ENCODE measurements around the gene TPCN2. TPM values are rescaled to one million over a fixed set of nuclear protein-coding genes. Genes with fewer than 3 reads are reported as not detected.

Gene TPCN2
- total RNA-seq, 1 experiment from 2014 or later: 20.6 TPM

DNA sequence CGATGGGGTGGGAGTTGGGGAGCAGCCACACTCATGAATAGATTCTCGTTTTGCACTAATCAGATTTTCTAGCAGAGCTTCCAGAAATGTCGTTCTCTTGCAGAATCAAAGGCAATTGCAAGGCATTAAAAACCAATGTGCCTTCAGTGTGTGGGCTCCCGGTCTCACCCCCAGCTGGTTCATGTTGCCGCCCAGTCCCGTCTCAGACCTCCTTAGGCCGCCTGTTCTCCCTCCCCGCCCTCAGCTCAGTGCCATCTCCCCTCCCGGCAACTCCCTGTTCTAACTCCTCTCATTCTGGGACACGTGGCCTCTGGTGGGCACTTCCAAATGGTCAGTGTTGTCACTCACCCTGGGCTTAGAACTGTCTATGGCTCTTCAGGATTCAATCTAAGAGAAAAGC lies 64.5 kb downstream of the TPCN2 start:
- in situ Hi-C loops (cut with HindIII; ENCODE audit: low pct_unique_long_range_greater_than_20kb, low sequenced_read_pairs): no loop called here
- Histone ChIP-seq H3K9me3 (ENCODE audit: control insufficient read depth, insufficient read depth, low read depth, low read length) (no peaks in the 10 kb centered on the region), H3K4me1 (ENCODE audit: control insufficient read depth, insufficient read depth, low read length) (peaks cover 21% of the 10 kb centered on the region), H3K4me3 (ENCODE audit: low read depth in 2 of 2, low read length in 2 of 2) (no peak overlapping the region), H3K27me3 (ENCODE audit: control insufficient read depth, insufficient read depth, low read length) (no peaks in the 10 kb centered on the region), H3K27ac (ENCODE audit: low read length) (peak overlapping the region; percentile 75; the same call in 1 of the 2 replicates), H3K36me3 (ENCODE audit: control insufficient read depth, insufficient read depth, low read length) (no peaks in the 10 kb centered on the region)
- DNase-seq (ENCODE audit: low read depth, low spot score) (no peak), ATAC-seq (no peak)
- BruUV-seq (replicated peaks): no TSS peak
- intact Hi-C loops (cut with micrococcal nuclease; ENCODE audit: unreplicated experiment): loop anchor here (10.0 kb wide), 1 partner anchor 262 kb away; no protein-coding TSS in a partner anchor
- ChIA-PET CTCF (no interaction called here), POLR2A (no interaction called here)
- TF ChIP-seq SIN3A (IDR thresholded peaks at IDR 0.05; ENCODE audit: borderline replicate concordance, insufficient read depth, low read depth, low read length) (no peak), POLR2AphosphoS5 (IDR thresholded peaks at IDR 0.05; ENCODE audit: low read depth, low read length) (no peak), TCF7L2 (IDR thresholded peaks at IDR 0.05; ENCODE audit: low read depth, low read length) (no peak)
- TF ChIP-seq, protein P1, sequence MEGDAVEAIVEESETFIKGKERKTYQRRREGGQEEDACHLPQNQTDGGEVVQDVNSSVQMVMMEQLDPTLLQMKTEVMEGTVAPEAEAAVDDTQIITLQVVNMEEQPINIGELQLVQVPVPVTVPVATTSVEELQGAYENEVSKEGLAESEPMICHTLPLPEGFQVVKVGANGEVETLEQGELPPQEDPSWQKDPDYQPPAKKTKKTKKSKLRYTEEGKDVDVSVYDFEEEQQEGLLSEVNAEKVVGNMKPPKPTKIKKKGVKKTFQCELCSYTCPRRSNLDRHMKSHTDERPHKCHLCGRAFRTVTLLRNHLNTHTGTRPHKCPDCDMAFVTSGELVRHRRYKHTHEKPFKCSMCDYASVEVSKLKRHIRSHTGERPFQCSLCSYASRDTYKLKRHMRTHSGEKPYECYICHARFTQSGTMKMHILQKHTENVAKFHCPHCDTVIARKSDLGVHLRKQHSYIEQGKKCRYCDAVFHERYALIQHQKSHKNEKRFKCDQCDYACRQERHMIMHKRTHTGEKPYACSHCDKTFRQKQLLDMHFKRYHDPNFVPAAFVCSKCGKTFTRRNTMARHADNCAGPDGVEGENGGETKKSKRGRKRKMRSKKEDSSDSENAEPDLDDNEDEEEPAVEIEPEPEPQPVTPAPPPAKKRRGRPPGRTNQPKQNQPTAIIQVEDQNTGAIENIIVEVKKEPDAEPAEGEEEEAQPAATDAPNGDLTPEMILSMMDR (IDR thresholded peaks at IDR 0.05): no peak
- TF ChIP-seq, protein P2, sequence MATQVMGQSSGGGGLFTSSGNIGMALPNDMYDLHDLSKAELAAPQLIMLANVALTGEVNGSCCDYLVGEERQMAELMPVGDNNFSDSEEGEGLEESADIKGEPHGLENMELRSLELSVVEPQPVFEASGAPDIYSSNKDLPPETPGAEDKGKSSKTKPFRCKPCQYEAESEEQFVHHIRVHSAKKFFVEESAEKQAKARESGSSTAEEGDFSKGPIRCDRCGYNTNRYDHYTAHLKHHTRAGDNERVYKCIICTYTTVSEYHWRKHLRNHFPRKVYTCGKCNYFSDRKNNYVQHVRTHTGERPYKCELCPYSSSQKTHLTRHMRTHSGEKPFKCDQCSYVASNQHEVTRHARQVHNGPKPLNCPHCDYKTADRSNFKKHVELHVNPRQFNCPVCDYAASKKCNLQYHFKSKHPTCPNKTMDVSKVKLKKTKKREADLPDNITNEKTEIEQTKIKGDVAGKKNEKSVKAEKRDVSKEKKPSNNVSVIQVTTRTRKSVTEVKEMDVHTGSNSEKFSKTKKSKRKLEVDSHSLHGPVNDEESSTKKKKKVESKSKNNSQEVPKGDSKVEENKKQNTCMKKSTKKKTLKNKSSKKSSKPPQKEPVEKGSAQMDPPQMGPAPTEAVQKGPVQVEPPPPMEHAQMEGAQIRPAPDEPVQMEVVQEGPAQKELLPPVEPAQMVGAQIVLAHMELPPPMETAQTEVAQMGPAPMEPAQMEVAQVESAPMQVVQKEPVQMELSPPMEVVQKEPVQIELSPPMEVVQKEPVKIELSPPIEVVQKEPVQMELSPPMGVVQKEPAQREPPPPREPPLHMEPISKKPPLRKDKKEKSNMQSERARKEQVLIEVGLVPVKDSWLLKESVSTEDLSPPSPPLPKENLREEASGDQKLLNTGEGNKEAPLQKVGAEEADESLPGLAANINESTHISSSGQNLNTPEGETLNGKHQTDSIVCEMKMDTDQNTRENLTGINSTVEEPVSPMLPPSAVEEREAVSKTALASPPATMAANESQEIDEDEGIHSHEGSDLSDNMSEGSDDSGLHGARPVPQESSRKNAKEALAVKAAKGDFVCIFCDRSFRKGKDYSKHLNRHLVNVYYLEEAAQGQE (IDR thresholded peaks at IDR 0.05; ENCODE audit: insufficient read depth in 1 of 2, low read depth in 2 of 2, low read length in 1 of 2): no peak

DNA sequence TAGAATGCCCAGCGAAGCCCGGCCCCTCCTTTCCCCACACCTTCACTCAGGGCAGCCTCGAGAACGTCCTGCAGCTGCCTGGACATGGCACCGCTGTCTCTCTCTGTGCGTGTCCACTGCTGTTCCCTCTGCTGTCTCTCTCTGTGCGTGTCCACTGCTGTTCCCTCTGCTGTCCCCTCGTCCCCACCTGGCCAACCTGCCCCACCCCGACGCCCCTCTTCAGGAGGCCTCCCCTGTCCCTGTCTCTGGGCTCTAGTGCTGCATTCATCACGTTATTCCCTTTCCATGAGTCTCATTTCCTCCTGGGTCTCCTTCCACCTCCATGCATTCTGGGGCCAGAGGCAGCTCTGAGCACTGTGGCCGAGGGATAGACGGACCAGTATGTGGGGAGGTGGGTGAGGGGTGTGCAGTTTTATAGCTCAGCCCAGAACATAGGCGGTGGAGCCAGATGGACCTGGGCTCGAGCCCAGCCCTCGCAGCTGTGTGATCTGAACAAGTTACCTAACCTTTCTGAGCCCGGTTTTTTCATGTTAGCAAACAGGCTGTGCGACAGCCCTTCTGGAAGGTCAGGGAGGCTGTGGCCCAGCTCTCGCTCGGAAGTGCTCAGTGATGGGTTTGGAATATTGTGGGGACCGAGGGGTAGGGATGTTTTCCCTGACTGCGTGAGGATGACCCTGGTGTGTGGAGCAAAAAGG lies 65.1 kb downstream of the TPCN2 start:
- POLR2A ChIA-PET: no interaction called here
- H3K9me3 ChIP-seq (ENCODE audit: control insufficient read depth, insufficient read depth, low read depth, low read length): no peaks in the 10 kb centered on the region
- ATAC-seq (no peak), DNase-seq (ENCODE audit: low read depth, low spot score) (no peak)
- no peaks in the 10 kb centered on the region for H3K27me3 ChIP-seq (ENCODE audit: control insufficient read depth, insufficient read depth, low read length)
- intact Hi-C loops (cut with micrococcal nuclease; ENCODE audit: unreplicated experiment): loop anchor here (10.0 kb wide), 1 partner anchor 261 kb away; no protein-coding TSS in a partner anchor
- H3K27ac ChIP-seq (ENCODE audit: low read length): peak overlapping the region; percentile 75
- no peak overlapping the region for H3K4me3 ChIP-seq (ENCODE audit: low read depth in 2 of 2, low read length in 2 of 2)
- TF ChIP-seq, protein P2 (IDR thresholded peaks at IDR 0.05; ENCODE audit: insufficient read depth in 1 of 2, low read depth in 2 of 2, low read length in 1 of 2): no peak
- no peak for TF ChIP-seq TCF7L2 (IDR thresholded peaks at IDR 0.05; ENCODE audit: low read depth, low read length)
- TF ChIP-seq, protein P1 (IDR thresholded peaks at IDR 0.05): no peak
- TF ChIP-seq POLR2AphosphoS5 (IDR thresholded peaks at IDR 0.05; ENCODE audit: low read depth, low read length): no peak
- peaks cover 21% of the 10 kb centered on the region for H3K4me1 ChIP-seq (ENCODE audit: control insufficient read depth, insufficient read depth, low read length)
- in situ Hi-C loops (cut with HindIII; ENCODE audit: low pct_unique_long_range_greater_than_20kb, low sequenced_read_pairs): no loop called here
- no peaks in the 10 kb centered on the region for H3K36me3 ChIP-seq (ENCODE audit: control insufficient read depth, insufficient read depth, low read length)
- BruUV-seq (replicated peaks): no TSS peak
- CTCF ChIA-PET: interaction anchor here (1.5 kb wide), 1 partner anchor 18 kb away, joined by 5 read pairs; no protein-coding TSS in a partner anchor
